ENCODE results near the gene SETBP1.

SETBP1 gene

DNA sequence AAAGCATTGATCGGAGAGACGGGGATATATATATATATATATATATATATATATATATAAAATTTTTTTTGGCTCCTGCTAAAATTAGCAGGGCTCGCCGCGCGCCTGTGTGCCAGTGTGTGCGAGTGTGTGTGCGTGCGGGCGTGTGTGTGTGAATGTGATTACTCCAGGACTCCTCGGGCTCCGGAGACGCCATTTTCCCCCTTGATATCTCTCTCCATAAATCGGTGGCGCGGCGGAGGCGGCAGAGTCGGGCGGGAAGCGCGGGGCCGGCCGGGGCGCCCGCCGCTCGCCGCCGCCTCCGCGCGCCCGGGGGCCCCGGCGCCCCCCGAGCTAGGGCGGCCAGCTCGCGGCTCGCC is 795 bp upstream of the SETBP1 start:
- FAIRE-seq (no peak), DNase-seq (ENCODE audit: insufficient read length) (peak; percentile 26)
- peak; percentile 25; the same call in 1 of the 2 replicates for TF ChIP-seq TAF1 (IDR thresholded peaks at IDR 0.05; ENCODE audit: borderline replicate concordance, low read depth, low read length)
- TF ChIP-seq POLR2A (IDR thresholded peaks at IDR 0.05; ENCODE audit: low read depth, low read length) = no peak
- TF ChIP-seq POLR2AphosphoS5 (IDR thresholded peaks at IDR 0.05; ENCODE audit: low read depth, low read length) = 0 out of 2 replicates have a peak, but pooled peaks have one; percentile 5

GRCh38 chr18:44681076-44681970 is 635 bp downstream of the SETBP1 start:
- TF ChIP-seq POLR2A (IDR thresholded peaks at IDR 0.05; ENCODE audit: low read depth, low read length) = peak; percentile 42; the same call in 1 of the 2 replicates
- no peak for TF ChIP-seq POLR2AphosphoS5 (IDR thresholded peaks at IDR 0.05; ENCODE audit: low read depth, low read length)
- FAIRE-seq (peak; percentile 84), DNase-seq (ENCODE audit: insufficient read length) (no peak)

GRCh38 chr18:44682201-44682870 is 1.6 kb downstream of the SETBP1 start:
- FAIRE-seq (peak; percentile 92), DNase-seq (ENCODE audit: insufficient read length) (no peak)
- TF ChIP-seq POLR2AphosphoS5 (IDR thresholded peaks at IDR 0.05; ENCODE audit: low read depth, low read length) (no peak), POLR2A (IDR thresholded peaks at IDR 0.05; ENCODE audit: low read depth, low read length) (0 out of 2 replicates have a peak, but pooled peaks have one; percentile 11)

DNA sequence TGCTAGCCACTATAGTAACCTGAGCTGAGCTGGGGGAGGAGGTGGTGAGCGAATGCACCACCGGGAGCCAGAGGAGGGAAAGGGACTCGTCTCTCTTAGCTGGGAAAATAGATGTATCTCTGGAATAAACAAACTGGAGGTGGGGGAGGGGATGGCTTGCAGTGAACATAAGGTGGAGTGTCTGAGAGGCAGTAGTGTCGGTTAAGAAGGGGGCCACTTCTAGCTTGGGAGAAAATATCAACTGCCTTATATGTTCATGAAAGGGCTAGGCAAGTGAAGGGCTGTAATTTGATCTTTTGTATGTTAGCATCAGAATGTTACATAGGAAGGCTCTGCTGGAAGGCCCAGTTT is 2.2 kb downstream of the SETBP1 start:
- DNase-seq (ENCODE audit: insufficient read length) (no peak), FAIRE-seq (peak; percentile 85)
- TF ChIP-seq POLR2AphosphoS5 (IDR thresholded peaks at IDR 0.05; ENCODE audit: low read depth, low read length) (no peak), POLR2A (IDR thresholded peaks at IDR 0.05; ENCODE audit: low read depth, low read length) (no peak), TAF1 (IDR thresholded peaks at IDR 0.05; ENCODE audit: borderline replicate concordance, low read depth, low read length) (no peak)

- no peak for FAIRE-seq
- DNase-seq (ENCODE audit: insufficient read length) = no peak
- TF ChIP-seq TAF1 (IDR thresholded peaks at IDR 0.05; ENCODE audit: borderline replicate concordance, low read depth, low read length) (no peak), POLR2AphosphoS5 (IDR thresholded peaks at IDR 0.05; ENCODE audit: low read depth, low read length) (no peak), POLR2A (IDR thresholded peaks at IDR 0.05; ENCODE audit: low read depth, low read length) (no peak)
Observed at GRCh38 chr18:44683556-44683955, 2.9 kb downstream of the SETBP1 start.

- no peak for TF ChIP-seq POLR2AphosphoS5 (IDR thresholded peaks at IDR 0.05; ENCODE audit: low read depth, low read length)
- TF ChIP-seq TAF1 (IDR thresholded peaks at IDR 0.05; ENCODE audit: borderline replicate concordance, low read depth, low read length) = no peak
- TF ChIP-seq POLR2A (IDR thresholded peaks at IDR 0.05; ENCODE audit: low read depth, low read length) = no peak
Observed at GRCh38 chr18:44685296-44685695, 4.6 kb downstream of the SETBP1 start.

GRCh38 chr18:44686156-44686555 is 5.5 kb downstream of the SETBP1 start:
- DNase-seq (ENCODE audit: insufficient read length) (no peak), FAIRE-seq (no peak)
- TF ChIP-seq POLR2A (IDR thresholded peaks at IDR 0.05; ENCODE audit: low read depth, low read length) = no peak
- TF ChIP-seq TAF1 (IDR thresholded peaks at IDR 0.05; ENCODE audit: borderline replicate concordance, low read depth, low read length) = no peak
- TF ChIP-seq POLR2AphosphoS5 (IDR thresholded peaks at IDR 0.05; ENCODE audit: low read depth, low read length) = no peak

More at GRCh38 chr18:44685296-44685695, 4.6 kb downstream of the SETBP1 start:
- no peak for FAIRE-seq
- DNase-seq (ENCODE audit: insufficient read length) = no peak

DNA sequence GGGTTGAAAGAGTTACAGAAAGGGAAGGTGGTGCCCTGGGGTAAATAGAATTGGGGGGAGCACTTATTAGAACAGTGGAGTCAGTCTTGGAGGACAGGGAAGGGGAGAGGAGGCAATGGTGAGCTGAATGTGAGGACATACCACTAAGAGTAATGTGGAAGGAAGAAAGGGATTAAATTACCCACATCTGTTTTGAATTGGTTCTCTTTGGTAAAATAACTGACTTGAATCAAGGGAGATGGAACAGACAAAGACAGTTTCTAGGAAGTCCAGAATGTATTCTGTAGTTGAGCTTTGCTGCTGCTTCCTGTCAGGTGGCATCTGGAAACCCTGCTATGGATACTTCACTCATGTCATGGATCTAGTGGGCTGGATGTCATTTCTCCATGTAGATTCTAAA is 6.7 kb downstream of the SETBP1 start:
- FAIRE-seq = no peak
- no peak for DNase-seq (ENCODE audit: insufficient read length)
- no peak for TF ChIP-seq POLR2AphosphoS5 (IDR thresholded peaks at IDR 0.05; ENCODE audit: low read depth, low read length)
- TF ChIP-seq TAF1 (IDR thresholded peaks at IDR 0.05; ENCODE audit: borderline replicate concordance, low read depth, low read length) = no peak
- TF ChIP-seq POLR2A (IDR thresholded peaks at IDR 0.05; ENCODE audit: low read depth, low read length) = no peak

GRCh38 chr18:44689736-44690135 is 9.0 kb downstream of the SETBP1 start:
- FAIRE-seq (no peak), DNase-seq (ENCODE audit: insufficient read length) (no peak)
- TF ChIP-seq POLR2AphosphoS5 (IDR thresholded peaks at IDR 0.05; ENCODE audit: low read depth, low read length) (no peak), POLR2A (IDR thresholded peaks at IDR 0.05; ENCODE audit: low read depth, low read length) (no peak), TAF1 (IDR thresholded peaks at IDR 0.05; ENCODE audit: borderline replicate concordance, low read depth, low read length) (no peak)

DNA sequence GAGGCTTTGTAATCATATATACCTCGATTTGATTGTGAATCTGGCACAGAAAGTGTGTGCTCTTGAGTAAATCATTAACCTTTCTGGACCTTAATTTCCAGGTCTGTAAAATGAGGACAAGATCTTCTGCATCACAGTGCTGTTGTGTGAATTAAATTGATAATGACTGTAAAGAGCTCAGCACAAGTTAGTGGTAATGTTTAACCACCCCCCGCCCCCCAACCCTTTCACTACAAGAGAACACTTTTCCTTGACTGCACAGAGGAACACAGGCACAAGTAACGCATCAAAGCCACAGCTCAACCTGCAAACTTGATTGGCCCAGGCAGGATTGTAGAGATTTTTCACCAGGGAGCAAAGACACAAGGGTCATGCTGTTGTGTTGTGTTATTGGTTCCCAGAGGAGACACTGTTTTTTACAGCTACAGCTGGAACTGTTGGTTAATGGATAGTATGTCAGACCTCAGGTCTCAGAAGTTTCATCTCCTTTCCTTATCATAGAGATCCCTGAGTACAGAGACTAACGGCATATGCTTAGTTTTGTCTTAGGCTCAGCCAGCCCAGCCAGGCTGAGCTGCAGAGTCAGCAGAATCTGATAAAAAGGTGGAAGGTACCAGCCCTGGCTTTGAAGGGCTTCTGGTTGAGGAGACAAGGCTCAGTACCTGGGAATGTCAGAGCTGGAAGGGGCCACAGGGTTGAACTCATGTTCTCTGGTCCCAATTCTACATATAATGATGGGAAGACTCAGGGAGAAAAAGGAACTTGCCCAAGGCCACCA is 10.6 kb downstream of the SETBP1 start:
- no peak for FAIRE-seq
- TF ChIP-seq TAF1 (IDR thresholded peaks at IDR 0.05; ENCODE audit: borderline replicate concordance, low read depth, low read length) (no peak), POLR2A (IDR thresholded peaks at IDR 0.05; ENCODE audit: low read depth, low read length) (no peak), POLR2AphosphoS5 (IDR thresholded peaks at IDR 0.05; ENCODE audit: low read depth, low read length) (no peak)

DNA sequence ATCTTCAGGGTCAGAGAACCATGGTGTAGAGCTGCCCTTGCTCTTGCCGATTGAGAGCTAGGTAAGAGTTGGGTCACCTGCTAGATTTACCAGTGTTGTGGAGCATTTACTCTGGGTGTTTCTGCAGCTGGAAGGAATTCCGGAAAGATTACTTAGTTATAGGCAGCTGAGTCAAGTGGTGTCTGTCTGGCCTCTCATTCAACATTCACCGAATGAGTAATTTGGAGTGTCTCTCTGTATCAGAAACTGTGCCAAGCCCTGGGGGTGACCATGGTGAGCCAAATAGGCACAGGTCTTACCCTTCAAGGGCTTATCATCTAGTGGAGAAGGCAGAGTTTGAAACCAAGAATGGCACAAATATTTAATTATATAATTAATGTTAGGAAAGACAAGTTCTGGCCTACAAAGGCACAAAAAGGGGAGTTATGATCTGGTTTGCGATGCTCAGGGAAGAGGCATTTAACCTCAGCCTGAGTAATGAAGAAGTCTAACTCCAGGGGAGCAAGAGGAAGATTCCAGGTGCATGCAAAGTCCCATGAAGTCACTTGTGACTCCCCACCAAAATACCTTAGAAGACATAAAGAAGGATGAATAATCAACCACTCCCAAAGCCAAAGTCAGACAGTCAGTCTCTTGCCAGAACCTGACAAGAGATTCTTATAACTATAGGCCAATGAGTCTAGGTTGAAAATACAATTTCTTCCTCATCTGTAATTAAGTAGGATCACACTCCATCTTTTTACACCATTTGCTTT is 12.5 kb downstream of the SETBP1 start:
- FAIRE-seq (no peak), DNase-seq (ENCODE audit: insufficient read length) (no peak)

More for the DNA sequence above, 10.6 kb downstream of the SETBP1 start:
- no peak for DNase-seq (ENCODE audit: insufficient read length)

More for the DNA sequence above, 12.5 kb downstream of the SETBP1 start:
- no peak for TF ChIP-seq TAF1 (IDR thresholded peaks at IDR 0.05; ENCODE audit: borderline replicate concordance, low read depth, low read length)
- no peak; the same call in 1 of the 2 replicates for TF ChIP-seq POLR2AphosphoS5 (IDR thresholded peaks at IDR 0.05; ENCODE audit: low read depth, low read length)
- TF ChIP-seq POLR2A (IDR thresholded peaks at IDR 0.05; ENCODE audit: low read depth, low read length) = no peak
